Adipose tissue (tissue), 3 donors: ENCODE measurements around the gene DLX2. TPM values are rescaled to one million over a fixed set of nuclear protein-coding genes. Genes with fewer than 3 reads are reported as not detected.

Source experiments
- H3K27ac ChIP-seq: one replicate; pipeline ENCODE4 v1.5.1; 2013; ENCODE audit warnings: low read depth, low read length
- WGBS, 3 donors: extraction: QIAGEN DNeasy Blood & Tissue Kit; methylation state at CpG; one replicate each; pipeline ENCODE4 v1.1.7; 2013; 5-methylcytosine and 5-hydroxymethylcytosine counted together
- polyA plus RNA-seq, 3 donors: library from polyadenylated mRNA; stranded (reverse); fragments of 200-250 nt; gene quantifications; one replicate each; pipeline ENCODE4 v1.2.3, GENCODE V29; 2013
- donor health status: healthy with polysubstance abuse.
- donor health status: Bipolar disorder and iron deficiency.
- donor health status: healthy.

DLX2 gene
- polyA plus RNA-seq, 3 donors, result 0.03 TPM; not detected in 2

GRCh38 chr2:172109256-172109987 lies 6.7 kb upstream of the DLX2 start:
- 12 to 25% (median 23%) methylated on average over 26 to 29 of the region's 29 CpGs for WGBS, 3 donors
- no peak overlapping the region for H3K27ac ChIP-seq

GRCh38 chr2:172108587-172108930 lies 5.9 kb upstream of the DLX2 start:
- 25 to 27% (median 25%) methylated on average over 8 of the region's 8 CpGs for WGBS, 3 donors
- no peak overlapping the region for H3K27ac ChIP-seq

GRCh38 chr2:172107690-172108586 lies 5.2 kb upstream of the DLX2 start:
- WGBS, 3 donors, result 12 to 16% (median 14%) methylated on average over 51 of the region's 51 CpGs
- no peak overlapping the region for H3K27ac ChIP-seq

- 4 to 5% (median 4%) methylated on average over 44 of the region's 44 CpGs for WGBS, 3 donors
- H3K27ac ChIP-seq, result no peak overlapping the region
Observed at GRCh38 chr2:172106108-172106961, 3.6 kb upstream of the DLX2 start.

GRCh38 chr2:172105471-172106107 lies 2.9 kb upstream of the DLX2 start:
- no peak overlapping the region for H3K27ac ChIP-seq
- WGBS, 3 donors, result 10 to 11% (median 10%) methylated on average over 23 of the region's 23 CpGs

- H3K27ac ChIP-seq, result no peak overlapping the region
- 3 to 4% (median 4%) methylated on average over 25 of the region's 25 CpGs for whole genome bisulfite sequencing, 3 donors
Observed at GRCh38 chr2:172103471-172104272, 972 bp upstream of the DLX2 start.

GRCh38 chr2:172101821-172102390 lies 794 bp downstream of the DLX2 start:
- 4 to 7% (median 4%) methylated on average over 35 to 36 of the region's 36 CpGs for WGBS, 3 donors
- H3K27ac ChIP-seq, result no peak overlapping the region

- 6 to 8% (median 7%) methylated on average over 54 of the region's 54 CpGs for WGBS, 3 donors
- H3K27ac ChIP-seq, result no peak overlapping the region
Observed at GRCh38 chr2:172100935-172101820, 1.5 kb downstream of the DLX2 start.

- H3K27ac ChIP-seq, result no peak overlapping the region
- 4 to 5% (median 4%) methylated on average over 63 to 72 of the region's 72 CpGs for WGBS, 3 donors
Observed at GRCh38 chr2:172100080-172100934, 2.4 kb downstream of the DLX2 start.

GRCh38 chr2:172099472-172100079 lies 3.1 kb downstream of the DLX2 start:
- WGBS, 3 donors, result 5 to 7% (median 6%) methylated on average over 11 to 13 of the region's 13 CpGs
- H3K27ac ChIP-seq, result no peak overlapping the region

- WGBS, 3 donors, result 5 to 6% (median 6%) methylated on average over 56 to 61 of the region's 61 CpGs
- no peak overlapping the region for H3K27ac ChIP-seq
Observed at GRCh38 chr2:172098650-172099471, 3.8 kb downstream of the DLX2 start.

- no peak overlapping the region for H3K27ac ChIP-seq
- 36 to 60% (median 55%) methylated on average over 1 of the region's 1 CpG for WGBS, 3 donors
Observed at GRCh38 chr2:172098287-172098649, 4.4 kb downstream of the DLX2 start.

- no peak overlapping the region for H3K27ac ChIP-seq
- 33 to 46% (median 37%) methylated on average over 9 of the region's 9 CpGs for WGBS, 3 donors
Observed at GRCh38 chr2:172097557-172098131, 5.1 kb downstream of the DLX2 start.
